ENCODE measurements around the gene NR3C2.

GRCh38 chr4:148445860-148446330, 3.7 kb upstream of the NR3C2 start:
- TF ChIP-seq, protein P1, sequence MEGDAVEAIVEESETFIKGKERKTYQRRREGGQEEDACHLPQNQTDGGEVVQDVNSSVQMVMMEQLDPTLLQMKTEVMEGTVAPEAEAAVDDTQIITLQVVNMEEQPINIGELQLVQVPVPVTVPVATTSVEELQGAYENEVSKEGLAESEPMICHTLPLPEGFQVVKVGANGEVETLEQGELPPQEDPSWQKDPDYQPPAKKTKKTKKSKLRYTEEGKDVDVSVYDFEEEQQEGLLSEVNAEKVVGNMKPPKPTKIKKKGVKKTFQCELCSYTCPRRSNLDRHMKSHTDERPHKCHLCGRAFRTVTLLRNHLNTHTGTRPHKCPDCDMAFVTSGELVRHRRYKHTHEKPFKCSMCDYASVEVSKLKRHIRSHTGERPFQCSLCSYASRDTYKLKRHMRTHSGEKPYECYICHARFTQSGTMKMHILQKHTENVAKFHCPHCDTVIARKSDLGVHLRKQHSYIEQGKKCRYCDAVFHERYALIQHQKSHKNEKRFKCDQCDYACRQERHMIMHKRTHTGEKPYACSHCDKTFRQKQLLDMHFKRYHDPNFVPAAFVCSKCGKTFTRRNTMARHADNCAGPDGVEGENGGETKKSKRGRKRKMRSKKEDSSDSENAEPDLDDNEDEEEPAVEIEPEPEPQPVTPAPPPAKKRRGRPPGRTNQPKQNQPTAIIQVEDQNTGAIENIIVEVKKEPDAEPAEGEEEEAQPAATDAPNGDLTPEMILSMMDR (IDR thresholded peaks at IDR 0.05; ENCODE audit: insufficient read depth, low read length, poor library complexity, severe bottlenecking) = no peak
- no peak for TF ChIP-seq EZH2phosphoT487 (conservative IDR thresholded peaks at IDR 0.05; ENCODE audit: low read length)
